ENCODE measurements around the gene RALGAPA2. TPM values are rescaled to one million over a fixed set of nuclear protein-coding genes. Genes with fewer than 3 reads are reported as not detected.
"Not testable (repeated sequence)": the region's sequence is repeated elsewhere in the genome, so short reads cannot be mapped to it uniquely, and the experiment has no call there.

RALGAPA2 gene
- total RNA-seq, 3 donors from 2014 or later (not counting 1 experiment from before 2014, with no cell fraction given): 26.6 to 33.9 (median 33.1) TPM

- Mint-ChIP-seq H3K9me3 (no peaks in the 10 kb centered on the region), H3K27me3 (ENCODE audit: low read depth in 2 of 2) (no peaks in the 10 kb centered on the region), H3K36me3 (no peaks in the 10 kb centered on the region), H3K27ac (no peak overlapping the region), H3K4me3 (no peak overlapping the region), H3K4me1 (peaks cover 22 to 32% of the 10 kb centered on the region in 2 donors)
- WGBS (ENCODE audit: insufficient coverage): 50% methylated on average over 2 of the region's 2 CpGs
- no peak overlapping the region for H3K27ac ChIP-seq (ENCODE audit: low read length)
- peaks cover 5% of the 10 kb centered on the region for H3K4me1 ChIP-seq (ENCODE audit: control insufficient read depth, insufficient read depth, low read length)
- H3K9me3 ChIP-seq (ENCODE audit: control insufficient read depth, insufficient read depth, low read length): no peaks in the 10 kb centered on the region
- no peaks in the 10 kb centered on the region for H3K27me3 ChIP-seq (ENCODE audit: control insufficient read depth, insufficient read depth, low read length)
- peak in 1 of 3 donors; percentile 24 for ATAC-seq
- no peak overlapping the region for H3K4me3 ChIP-seq (ENCODE audit: low read length)
- DNase-seq: no peak
- TF ChIP-seq CTCF (IDR thresholded peaks at IDR 0.05): no peak
- intact Hi-C loops (cut with micrococcal nuclease): no loop called here
- H3K36me3 ChIP-seq (ENCODE audit: control insufficient read depth, insufficient read depth, low read length): peaks cover 6% of the 10 kb centered on the region
These were observed 164.6 kb downstream of the RALGAPA2 start for GRCh38 chr20:20547876-20548266.

- H3K4me1 Mint-ChIP-seq: peaks cover 22 to 32% of the 10 kb centered on the region in 2 donors
- no peak overlapping the region for H3K4me3 Mint-ChIP-seq
- H3K36me3 ChIP-seq (ENCODE audit: control insufficient read depth, insufficient read depth, low read length): peaks cover 6% of the 10 kb centered on the region
- peaks cover 5% of the 10 kb centered on the region for H3K4me1 ChIP-seq (ENCODE audit: control insufficient read depth, insufficient read depth, low read length)
- WGBS (ENCODE audit: insufficient coverage): 41% methylated on average over 4 of the region's 5 CpGs
- no peak overlapping the region for H3K4me3 ChIP-seq (ENCODE audit: low read length)
- H3K27me3 ChIP-seq (ENCODE audit: control insufficient read depth, insufficient read depth, low read length): no peaks in the 10 kb centered on the region
- DNase-seq: no peak
- H3K27ac ChIP-seq (ENCODE audit: low read length): no peak overlapping the region
- no peaks in the 10 kb centered on the region for H3K36me3 Mint-ChIP-seq
- no peaks in the 10 kb centered on the region for H3K27me3 Mint-ChIP-seq (ENCODE audit: low read depth in 2 of 2)
- peak in 2 of 3 donors; percentile 32 to 45 for ATAC-seq
- no peaks in the 10 kb centered on the region for H3K9me3 ChIP-seq (ENCODE audit: control insufficient read depth, insufficient read depth, low read length)
- H3K9me3 Mint-ChIP-seq: no peaks in the 10 kb centered on the region
- TF ChIP-seq CTCF (IDR thresholded peaks at IDR 0.05): no peak
- intact Hi-C loops (cut with micrococcal nuclease): no loop called here
- peak overlapping the region; percentile 24 to 41 for H3K27ac Mint-ChIP-seq
These were observed 165.1 kb downstream of the RALGAPA2 start for GRCh38 chr20:20547221-20547875.

GRCh38 chr20:20546402-20546801 lies 166.0 kb downstream of the RALGAPA2 start:
- TF ChIP-seq CTCF (IDR thresholded peaks at IDR 0.05): no peak
- intact Hi-C loops (cut with micrococcal nuclease): no loop called here
- no peak overlapping the region for H3K27ac Mint-ChIP-seq

GRCh38 chr20:20543348-20543747 lies 169.1 kb downstream of the RALGAPA2 start:
- WGBS (ENCODE audit: insufficient coverage): 100% methylated on average over 2 of the region's 7 CpGs
- intact Hi-C loops (cut with micrococcal nuclease); H3K36me3 Mint-ChIP-seq: not testable (repeated sequence)

More at GRCh38 chr20:20546402-20546801, 166.0 kb downstream of the RALGAPA2 start:
- H3K9me3 Mint-ChIP-seq: no peaks in the 10 kb centered on the region
- no peaks in the 10 kb centered on the region for H3K27me3 Mint-ChIP-seq (ENCODE audit: low read depth in 2 of 2)
- H3K4me3 Mint-ChIP-seq: no peak overlapping the region
- DNase-seq (no peak), ATAC-seq (peak in 1 of 3 donors; percentile 35)
- no peak overlapping the region for H3K27ac ChIP-seq (ENCODE audit: low read length)
- no peaks in the 10 kb centered on the region for H3K27me3 ChIP-seq (ENCODE audit: control insufficient read depth, insufficient read depth, low read length)
- no peaks in the 10 kb centered on the region for H3K9me3 ChIP-seq (ENCODE audit: control insufficient read depth, insufficient read depth, low read length)
- peaks cover 6% of the 10 kb centered on the region for H3K36me3 ChIP-seq (ENCODE audit: control insufficient read depth, insufficient read depth, low read length)
- peaks cover 22 to 31% of the 10 kb centered on the region in 2 donors for H3K4me1 Mint-ChIP-seq
- 87% methylated on average over 5 of the region's 6 CpGs for WGBS (ENCODE audit: insufficient coverage)
- no peak overlapping the region for H3K4me3 ChIP-seq (ENCODE audit: low read length)
- H3K36me3 Mint-ChIP-seq: no peaks in the 10 kb centered on the region
- H3K4me1 ChIP-seq (ENCODE audit: control insufficient read depth, insufficient read depth, low read length): peaks cover 5% of the 10 kb centered on the region

More at GRCh38 chr20:20543348-20543747, 169.1 kb downstream of the RALGAPA2 start:
- H3K27ac Mint-ChIP-seq; H3K36me3 ChIP-seq (ENCODE audit: control insufficient read depth, insufficient read depth, low read length); H3K9me3 Mint-ChIP-seq; H3K27me3 Mint-ChIP-seq (ENCODE audit: low read depth in 2 of 2); ATAC-seq; H3K27me3 ChIP-seq (ENCODE audit: control insufficient read depth, insufficient read depth, low read length); H3K4me1 ChIP-seq (ENCODE audit: control insufficient read depth, insufficient read depth, low read length); H3K4me3 Mint-ChIP-seq; H3K27ac ChIP-seq (ENCODE audit: low read length); DNase-seq; H3K4me3 ChIP-seq (ENCODE audit: low read length); H3K9me3 ChIP-seq (ENCODE audit: control insufficient read depth, insufficient read depth, low read length): not testable (repeated sequence)
- peaks cover 21% of the 10 kb centered on the region in 2 donors for H3K4me1 Mint-ChIP-seq

Data from natural killer cell (primary cell).